B cell (primary cell): ENCODE data around the gene POT1. TPM values are rescaled to one million over a fixed set of nuclear protein-coding genes. Genes with fewer than 3 reads are reported as not detected.

Experiments used
- ATAC-seq: fragments of 200-7000 bp; cut with Tn5 transposase; one replicate; pipeline ENCODE4 v1.10.0; 2021; ENCODE audit warnings: low read depth, mild to moderate bottlenecking, moderate number of reproducible peaks, moderate library complexity
- CTCF ChIA-PET: fragments of 350-600 bp; sonication (Branson Sonifier 250); formaldehyde crosslinking; loops from one replicate; lab custom pipeline; 2021; ENCODE audit warnings: antibody characterized with exemption, inconsistent platforms; lab: Charles Lee
- POLR2A ChIA-PET: fragments of 350-600 bp; sonication (Branson Sonifier 250); formaldehyde crosslinking; loops from one replicate; lab custom pipeline; 2021; ENCODE audit warnings: antibody characterized with exemption; lab: Charles Lee
- DNase-seq: peaks from one replicate; pipeline ENCODE4 v3.0.0; 2013
- H2AFZ ChIP-seq: 2 replicates; pipeline ENCODE4 v1.6.1; 2012; ENCODE audit warnings: mild to moderate bottlenecking, low read depth, low read length; ENCODE audit not compliant: insufficient read depth, poor library complexity, severe bottlenecking
- H3K27ac ChIP-seq, 2 donors: 1 replicate in 1 of 2; 2 replicates in 1 of 2; pipeline ENCODE4 v1.5.1; 2012 to 2013; ENCODE audit warnings: low read length in 2 of 2, mild to moderate bottlenecking in 2 of 2, moderate library complexity in 1 of 2
- H3K27me3 ChIP-seq, 4 experiments: fragments of 200-600 bp in 1 of 4; sonication (generic) in 1 of 4; replicated peaks in 1 of 4; 1 replicate in 2 of 4; 2 replicates in 2 of 4; pipeline versions ENCODE4 v1.6.1 to v1.7.0; 2013 to 2016; ENCODE audit warnings: low read length in 3 of 4, mild to moderate bottlenecking in 2 of 4, mixed read lengths in 1 of 4, moderate library complexity in 1 of 4; ENCODE audit not compliant: insufficient read depth in 4 of 4, control insufficient read depth in 3 of 4; ENCODE audit errors: control extremely low read depth in 1 of 4
- H3K36me3 ChIP-seq, 2 experiments: replicated peaks in 1 of 2; 1 replicate in 1 of 2; 2 replicates in 1 of 2; pipeline versions ENCODE4 v1.6.1 to v1.7.1; 2013; ENCODE audit warnings: low read length in 1 of 2; ENCODE audit not compliant: insufficient read depth in 2 of 2, control insufficient read depth in 1 of 2; ENCODE audit errors: control extremely low read depth in 1 of 2, extremely low read depth in 1 of 2
- H3K4me1 ChIP-seq, 2 donors: fragments of 200-600 bp in 1 of 2; sonication (generic) in 1 of 2; 1 replicate in 1 of 2; 2 replicates in 1 of 2; pipeline versions ENCODE4 v1.5.1 to v1.6.1; 2013 to 2017; ENCODE audit warnings: low read length in 2 of 2; ENCODE audit not compliant: control insufficient read depth in 2 of 2, insufficient read depth in 2 of 2
- H3K4me2 ChIP-seq: replicated peaks from 2 replicates; pipeline ENCODE3; 2012; ENCODE audit warnings: mild to moderate bottlenecking, low read depth, low read length; ENCODE audit not compliant: poor library complexity, severe bottlenecking
- H3K4me3 ChIP-seq, 5 experiments: fragments of 200-600 bp in 1 of 5; sonication (generic) in 1 of 5; 1 replicate in 3 of 5; 2 replicates in 2 of 5; pipeline versions ENCODE4 v1.5.1 to v1.7.0; 2011 to 2016; ENCODE audit warnings: low read length in 4 of 5, mild to moderate bottlenecking in 4 of 5, low read depth in 2 of 5, control low read depth in 1 of 5, moderate library complexity in 1 of 5; ENCODE audit not compliant: insufficient read depth in 1 of 5; ENCODE audit errors: control extremely low read depth in 1 of 5, extremely low read depth in 1 of 5
- H3K79me2 ChIP-seq: fragments of 200-600 bp; sonication (generic); one replicate; pipeline ENCODE4 v1.6.0; 2016; ENCODE audit warnings: low read length; ENCODE audit not compliant: control insufficient read depth, insufficient read depth
- H3K9ac ChIP-seq: fragments of 200-600 bp; sonication (generic); 2 replicates; pipeline ENCODE4 v1.6.1; 2017; ENCODE audit warnings: mild to moderate bottlenecking, low read length, moderate library complexity
- H3K9me3 ChIP-seq, 3 donors: one replicate each; pipeline versions ENCODE4 v1.6.1 to v1.7.1; 2013; ENCODE audit warnings: low read length in 2 of 3; ENCODE audit not compliant: control insufficient read depth in 2 of 3, insufficient read depth in 1 of 3; ENCODE audit errors: control extremely low read depth in 1 of 3
- H4K20me1 ChIP-seq: 2 replicates; pipeline ENCODE4 v1.6.0; 2012; ENCODE audit warnings: mild to moderate bottlenecking, low read length; ENCODE audit not compliant: insufficient read depth, control insufficient read depth, poor library complexity, severe bottlenecking
- H3K27ac Mint-ChIP-seq: one replicate; pipeline ENCODE4 v1.8.0; 2021; ENCODE audit warnings: mixed read lengths
- H3K27me3 Mint-ChIP-seq: one replicate; pipeline ENCODE4 v1.8.0; 2021; ENCODE audit warnings: mixed read lengths
- H3K4me1 Mint-ChIP-seq: one replicate; pipeline ENCODE4 v1.8.0; 2021; ENCODE audit warnings: mixed read lengths
- H3K4me3 Mint-ChIP-seq: one replicate; pipeline ENCODE4 v1.8.0; 2021; ENCODE audit warnings: mixed read lengths
- H3K9me3 Mint-ChIP-seq: one replicate; pipeline ENCODE4 v1.8.0; 2022; ENCODE audit warnings: mixed read lengths; ENCODE audit not compliant: insufficient read depth
- EZH2 ChIP-seq: IDR thresholded peaks from 2 replicates; pipeline ENCODE4 v1.6.1; 2012; ENCODE audit warnings: borderline replicate concordance, low read depth, mild to moderate bottlenecking, moderate library complexity, low read length; ENCODE audit not compliant: insufficient read depth, poor library complexity, severe bottlenecking
- intact Hi-C: fragments of 100-400 bp; cut with micrococcal nuclease; formaldehyde crosslinking; loops from one replicate; pipeline ENCODE4 v1.10.0; 2022
- polyA plus RNA-seq: library from polyadenylated mRNA; depleted of rRNA; stranded (reverse); fragments of >200 nt; gene quantifications from 2 replicates; pipeline ENCODE4 v1.2.3, GENCODE V29; 2012
- total RNA-seq, 2 donors: library from RNA; stranded (reverse); fragments of 120-200 nt in 1 of 2; gene quantifications; 1 replicate in 1 of 2; 2 replicates in 1 of 2; pipeline versions ENCODE4 v1.2.3 to v1.2.4, GENCODE V29; 2013 to 2022
- TF ChIP-seq, protein P1 (sequence below): fragments of 200-600 bp; IDR thresholded peaks from one replicate; pipeline ENCODE4 v1.8.0; 2022; ENCODE audit warnings: antibody characterized with exemption, mild to moderate bottlenecking

POT1 gene
- total and polyA plus RNA-seq, 2 donors (not counting 1 experiment from before 2014, with no cell fraction given) = 12.2 to 32.3 TPM

DNA sequence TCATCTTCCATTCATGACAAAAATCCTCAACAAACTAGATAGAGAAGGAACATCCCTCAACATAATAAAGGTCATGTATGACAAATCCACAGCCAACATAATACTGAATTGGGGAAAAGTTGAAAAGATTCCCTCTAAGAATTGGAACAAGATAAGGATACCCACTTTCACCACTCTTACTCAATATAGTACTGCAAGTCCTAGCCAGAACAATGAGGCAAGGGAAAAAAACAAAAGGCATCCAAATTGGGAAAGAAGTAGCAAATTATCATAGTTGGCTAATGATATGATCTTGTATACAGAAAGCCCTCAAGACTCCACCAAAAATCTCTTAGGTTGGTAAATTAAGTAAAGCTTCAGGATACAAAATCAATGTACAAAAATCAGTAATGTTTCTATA lies 4.7 kb downstream of the POT1 start:
- intact Hi-C loops = no loop called here
- TF ChIP-seq EZH2 = no peak
- TF ChIP-seq, protein P1, sequence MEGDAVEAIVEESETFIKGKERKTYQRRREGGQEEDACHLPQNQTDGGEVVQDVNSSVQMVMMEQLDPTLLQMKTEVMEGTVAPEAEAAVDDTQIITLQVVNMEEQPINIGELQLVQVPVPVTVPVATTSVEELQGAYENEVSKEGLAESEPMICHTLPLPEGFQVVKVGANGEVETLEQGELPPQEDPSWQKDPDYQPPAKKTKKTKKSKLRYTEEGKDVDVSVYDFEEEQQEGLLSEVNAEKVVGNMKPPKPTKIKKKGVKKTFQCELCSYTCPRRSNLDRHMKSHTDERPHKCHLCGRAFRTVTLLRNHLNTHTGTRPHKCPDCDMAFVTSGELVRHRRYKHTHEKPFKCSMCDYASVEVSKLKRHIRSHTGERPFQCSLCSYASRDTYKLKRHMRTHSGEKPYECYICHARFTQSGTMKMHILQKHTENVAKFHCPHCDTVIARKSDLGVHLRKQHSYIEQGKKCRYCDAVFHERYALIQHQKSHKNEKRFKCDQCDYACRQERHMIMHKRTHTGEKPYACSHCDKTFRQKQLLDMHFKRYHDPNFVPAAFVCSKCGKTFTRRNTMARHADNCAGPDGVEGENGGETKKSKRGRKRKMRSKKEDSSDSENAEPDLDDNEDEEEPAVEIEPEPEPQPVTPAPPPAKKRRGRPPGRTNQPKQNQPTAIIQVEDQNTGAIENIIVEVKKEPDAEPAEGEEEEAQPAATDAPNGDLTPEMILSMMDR = no peak

DNA sequence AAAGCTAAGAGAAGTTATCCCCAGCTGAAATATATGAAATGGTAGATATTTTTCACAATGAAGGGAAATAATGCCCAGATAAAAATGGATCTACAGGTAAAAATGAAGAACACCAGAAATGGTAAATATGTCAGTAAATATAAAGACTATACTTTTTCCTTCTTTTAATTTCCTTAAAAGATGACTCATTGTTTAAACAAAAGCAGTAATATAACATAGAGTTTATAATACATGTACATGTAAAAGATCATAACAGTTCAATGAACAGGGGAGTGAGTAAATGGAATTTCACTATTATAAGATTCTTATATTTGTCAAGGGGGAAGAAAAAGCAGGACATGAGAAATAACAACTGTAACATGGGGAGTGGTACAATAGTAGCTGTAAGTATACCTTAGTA lies 7.4 kb downstream of the POT1 start:
- no peak overlapping the region for H3K4me3 Mint-ChIP-seq
- no peak overlapping the region for H3K4me3 ChIP-seq
- H2AFZ ChIP-seq = no peak overlapping the region
- H3K27me3 Mint-ChIP-seq = no peaks in the 10 kb centered on the region
- ChIA-PET POLR2A (no interaction called here), CTCF (no interaction called here)
- H3K4me1 ChIP-seq = no peaks in the 10 kb centered on the region
- no peak overlapping the region for H3K27ac Mint-ChIP-seq
- TF ChIP-seq EZH2 = no peak
- TF ChIP-seq, protein P1 = no peak
- peaks cover 82% of the 10 kb centered on the region for H3K79me2 ChIP-seq
- H3K27ac ChIP-seq = no peak overlapping the region
- intact Hi-C loops = no loop called here
- no peak for DNase-seq
- no peak overlapping the region for H3K9ac ChIP-seq
- no peaks in the 10 kb centered on the region for H3K27me3 ChIP-seq
- peaks cover 16% of the 10 kb centered on the region for H3K4me1 Mint-ChIP-seq
- H4K20me1 ChIP-seq = peaks cover 8% of the 10 kb centered on the region
- ATAC-seq = no peak
- no peaks in the 10 kb centered on the region for H3K9me3 ChIP-seq
- H3K4me2 ChIP-seq = no peak overlapping the region
- peaks cover 0 to 2% of the 10 kb centered on the region in 2 experiments for H3K36me3 ChIP-seq
- H3K9me3 Mint-ChIP-seq = no peaks in the 10 kb centered on the region

More for the DNA sequence above, 4.7 kb downstream of the POT1 start:
- H3K27ac Mint-ChIP-seq = no peak overlapping the region
- H3K9me3 ChIP-seq = no peaks in the 10 kb centered on the region
- H3K4me2 ChIP-seq = no peak overlapping the region
- H3K4me3 Mint-ChIP-seq = no peak overlapping the region
- no peak overlapping the region for H2AFZ ChIP-seq
- POLR2A ChIA-PET = no interaction called here
- no peaks in the 10 kb centered on the region for H3K9me3 Mint-ChIP-seq
- peaks cover 0 to 6% of the 10 kb centered on the region in 2 experiments for H3K36me3 ChIP-seq
- peaks cover 29% of the 10 kb centered on the region for H3K4me1 Mint-ChIP-seq
- no peaks in the 10 kb centered on the region for H4K20me1 ChIP-seq
- DNase-seq (no peak), ATAC-seq (no peak)
- CTCF ChIA-PET = no interaction called here
- H3K4me1 ChIP-seq = peaks cover 7 to 10% of the 10 kb centered on the region in 2 donors
- no peak overlapping the region for H3K4me3 ChIP-seq
- H3K27me3 Mint-ChIP-seq = no peaks in the 10 kb centered on the region
- H3K79me2 ChIP-seq = peaks cover 55% of the 10 kb centered on the region
- no peak overlapping the region for H3K9ac ChIP-seq
- no peak overlapping the region for H3K27ac ChIP-seq
- H3K27me3 ChIP-seq = no peaks in the 10 kb centered on the region
